T-cell (primary cell): ENCODE results near the gene MCTP1. TPM values are rescaled to one million over a fixed set of nuclear protein-coding genes. Genes with fewer than 3 reads are reported as not detected.

Source experiments
- ATAC-seq, 4 experiments: fragments of 200-7000 bp in 3 of 4; fragments of 150-1000 bp in 1 of 4; cut with Tn5 transposase; replicated peaks in 1 of 4; 1 replicate in 3 of 4; 2 replicates in 1 of 4; pipeline ENCODE4 v1.10.0; 2021; ENCODE audit warnings: moderate library complexity in 3 of 4, mild to moderate bottlenecking in 2 of 4, moderate number of reproducible peaks in 1 of 4
- CTCF ChIA-PET, 2 donors: fragments of 300-600 bp; sonication (Branson Sonifier 250); formaldehyde crosslinking; loops; one replicate each; lab custom pipeline; 2022; ENCODE audit warnings: antibody characterized with exemption in 2 of 2; lab: Charles Lee
- POLR2A ChIA-PET, 2 donors: fragments of 300-600 bp; sonication (Branson Sonifier 250); formaldehyde crosslinking; loops; one replicate each; lab custom pipeline; 2022; ENCODE audit warnings: antibody characterized with exemption in 2 of 2; lab: Charles Lee
- DNase-seq, 35 experiments: peaks; one replicate each; pipeline versions ENCODE4 v3.0.0 to v3.0.0-alpha.2; 2013 to 2023
- H3K27ac ChIP-seq: one replicate; pipeline ENCODE4 v1.5.1; 2013; ENCODE audit warnings: low read length
- H3K27me3 ChIP-seq, 2 experiments: replicated peaks in 1 of 2; 1 replicate in 1 of 2; 2 replicates in 1 of 2; pipeline versions ENCODE4 v1.6.1 to v1.7.0; 2013; ENCODE audit warnings: low read length in 1 of 2, mixed read lengths in 1 of 2; ENCODE audit not compliant: control insufficient read depth in 2 of 2, insufficient read depth in 2 of 2; ENCODE audit errors: extremely low read depth in 1 of 2
- H3K36me3 ChIP-seq, 2 donors: 1 replicate in 1 of 2; 2 replicates in 1 of 2; pipeline versions ENCODE4 v1.6.1 to v1.7.0; 2013; ENCODE audit warnings: low read length in 1 of 2; ENCODE audit not compliant: control insufficient read depth in 2 of 2, insufficient read depth in 1 of 2; ENCODE audit errors: extremely low read depth in 1 of 2
- H3K4me1 ChIP-seq, 2 experiments: 1 replicate in 1 of 2; 2 replicates in 1 of 2; pipeline versions ENCODE4 v1.6.1 to v1.7.0; 2013; ENCODE audit warnings: low read length in 2 of 2, mixed read lengths in 1 of 2; ENCODE audit not compliant: insufficient read depth in 2 of 2, control insufficient read depth in 1 of 2; ENCODE audit errors: extremely low read depth in 1 of 2
- H3K4me3 ChIP-seq, 2 donors: 1 replicate in 1 of 2; 2 replicates in 1 of 2; pipeline versions ENCODE4 v1.5.1 to v1.7.0; 2013; ENCODE audit warnings: mild to moderate bottlenecking in 2 of 2, low read length in 1 of 2, moderate library complexity in 1 of 2; ENCODE audit not compliant: control insufficient read depth in 1 of 2; ENCODE audit errors: extremely low read depth in 1 of 2
- H3K9me3 ChIP-seq: 2 replicates; pipeline ENCODE4 v1.7.0; 2013
- H3K27ac Mint-ChIP-seq, 2 donors: one replicate each; pipeline ENCODE4 v1.8.0; 2020 to 2021; ENCODE audit warnings: mild to moderate bottlenecking in 2 of 2, mixed read lengths in 2 of 2
- H3K27me3 Mint-ChIP-seq, 2 donors: one replicate each; pipeline ENCODE4 v1.8.0; 2021 to 2022; ENCODE audit warnings: mixed read lengths in 2 of 2
- H3K36me3 Mint-ChIP-seq: one replicate; pipeline ENCODE4 v1.8.0; 2021; ENCODE audit warnings: mixed read lengths
- H3K4me1 Mint-ChIP-seq, 3 donors: one replicate each; pipeline ENCODE4 v1.8.0; 2020 to 2022; ENCODE audit warnings: mixed read lengths in 3 of 3, mild to moderate bottlenecking in 1 of 3
- H3K4me3 Mint-ChIP-seq, 3 donors: one replicate each; pipeline ENCODE4 v1.8.0; 2020 to 2022; ENCODE audit warnings: mild to moderate bottlenecking in 3 of 3, mixed read lengths in 3 of 3, moderate library complexity in 3 of 3
- H3K9me3 Mint-ChIP-seq, 3 donors: one replicate each; pipeline ENCODE4 v1.8.0; 2020 to 2022; ENCODE audit warnings: mixed read lengths in 3 of 3
- WGBS: methylation state at CpG from one replicate; pipeline ENCODE4 v1.1.5; 2013; ENCODE audit warnings: missing lambda C conversion rate; ENCODE audit not compliant: insufficient coverage; 5-methylcytosine and 5-hydroxymethylcytosine counted together
- total RNA-seq, 35 experiments: library from RNA in 6 of 35; stranded (reverse) in 6 of 35; fragments of 120-200 nt in 1 of 35; gene quantifications; one replicate each; pipeline versions ENCODE4 v1.2.1 to v1.2.4 and lab custom pipeline; 2013 to 2026

The MCTP1 gene
- total RNA-seq, 5 donors from 2014 or later (not counting 1 experiment from before 2014, with no cell fraction given) = 0.21 to 2.9 (median 1.7) TPM; not detected in 1

DNA sequence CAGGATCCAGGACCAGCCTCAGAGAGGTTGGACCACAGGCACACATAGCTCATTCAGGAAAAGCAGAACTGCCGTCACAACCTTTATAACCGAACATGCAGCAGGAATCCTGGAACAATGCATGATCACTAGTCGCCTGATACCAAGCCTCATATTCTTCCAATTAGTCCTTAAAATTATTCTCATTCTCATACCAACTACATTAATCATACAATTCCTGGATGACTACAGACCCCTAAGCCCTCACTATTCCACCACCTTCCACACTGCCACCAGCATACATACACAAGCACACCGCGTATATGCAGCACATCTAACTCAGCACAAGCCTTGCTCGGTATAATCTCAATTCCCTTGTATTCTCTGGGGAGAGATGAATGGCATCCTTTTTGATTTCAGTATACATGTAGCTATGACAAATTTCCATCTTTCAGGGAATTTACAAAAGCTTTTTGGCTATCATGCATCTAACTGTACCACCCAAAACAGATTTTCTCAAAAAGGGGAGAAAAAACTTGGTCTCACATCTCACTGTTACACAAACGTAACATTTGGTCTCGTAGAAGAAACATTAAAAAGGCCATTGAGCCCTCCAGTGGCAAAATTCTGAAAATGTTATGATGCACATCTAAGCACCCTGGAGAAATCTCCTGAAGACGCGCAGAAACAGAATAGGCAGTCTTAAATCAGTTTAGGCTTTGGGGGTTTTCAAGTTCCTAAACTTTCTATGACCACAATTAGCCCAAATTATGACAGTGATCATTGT lies 46.2 kb downstream of the MCTP1 start:
- 93% methylated on average over 3 of the region's 10 CpGs for WGBS
- CTCF ChIA-PET = no interaction called here
- POLR2A ChIA-PET = no interaction called here

DNA sequence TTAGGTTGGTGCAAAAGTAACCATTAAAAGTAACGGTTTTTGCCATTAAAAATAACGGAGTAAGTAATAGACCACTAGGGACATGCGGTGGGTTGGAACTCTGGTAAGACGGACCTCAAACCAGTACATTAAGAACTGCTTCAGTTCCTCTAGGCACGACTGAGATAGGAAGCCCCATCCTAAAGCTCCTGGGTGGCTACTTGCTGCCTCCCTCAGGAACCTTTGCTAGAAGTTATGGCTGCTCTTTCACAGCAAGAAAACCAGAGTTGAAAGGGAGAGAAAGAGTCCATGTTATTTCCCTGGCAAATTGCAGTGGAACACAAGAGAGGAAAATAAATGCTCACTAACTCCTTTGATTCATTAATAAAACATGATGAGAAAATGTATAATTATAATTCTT lies 47.6 kb downstream of the MCTP1 start:
- no peak overlapping the region for H3K4me3 ChIP-seq
- WGBS = 79% methylated on average over 5 of the region's 5 CpGs
- Mint-ChIP-seq H3K9me3 (peaks cover 0 to 5% (median 3%) of the 10 kb centered on the region in 3 donors), H3K27me3 (peaks cover 0 to 7% of the 10 kb centered on the region in 2 donors), H3K4me1 (no peaks in the 10 kb centered on the region), H3K4me3 (no peak overlapping the region), H3K27ac (no peak overlapping the region), H3K36me3 (no peaks in the 10 kb centered on the region)
- ATAC-seq = no peak
- no peaks in the 10 kb centered on the region for H3K9me3 ChIP-seq
- peaks cover 0 to 2% of the 10 kb centered on the region in 2 experiments for H3K4me1 ChIP-seq
- CTCF ChIA-PET = no interaction called here
- H3K27me3 ChIP-seq = no peaks in the 10 kb centered on the region
- POLR2A ChIA-PET = no interaction called here
- H3K36me3 ChIP-seq = no peaks in the 10 kb centered on the region
- H3K27ac ChIP-seq = no peak overlapping the region
- no peak for DNase-seq

More for the DNA sequence above, 46.2 kb downstream of the MCTP1 start:
- Histone ChIP-seq H3K36me3 (no peaks in the 10 kb centered on the region), H3K27me3 (no peaks in the 10 kb centered on the region), H3K9me3 (no peaks in the 10 kb centered on the region), H3K4me3 (no peak overlapping the region), H3K4me1 (peaks cover 0 to 2% of the 10 kb centered on the region in 2 experiments), H3K27ac (no peak overlapping the region)
- H3K27me3 Mint-ChIP-seq = peaks cover 0 to 16% of the 10 kb centered on the region in 2 donors
- ATAC-seq (no peak), DNase-seq (no peak)
- H3K27ac Mint-ChIP-seq = no peak overlapping the region
- no peak overlapping the region for H3K4me3 Mint-ChIP-seq
- no peaks in the 10 kb centered on the region for H3K4me1 Mint-ChIP-seq
- H3K9me3 Mint-ChIP-seq = peaks cover 0 to 9% (median 6%) of the 10 kb centered on the region in 3 donors
- no peaks in the 10 kb centered on the region for H3K36me3 Mint-ChIP-seq

GRCh38 chr5:95235439-95235982 lies 49.4 kb downstream of the MCTP1 start:
- H3K27ac Mint-ChIP-seq = no peak overlapping the region
- H3K4me3 Mint-ChIP-seq = no peak overlapping the region
- no peak for ATAC-seq
- CTCF ChIA-PET = no interaction called here
- no peak overlapping the region for H3K27ac ChIP-seq
- WGBS = no CpG with 5 or more reads among the region's 1 CpG
- peaks cover 0 to 10% (median 5%) of the 10 kb centered on the region in 3 donors for H3K9me3 Mint-ChIP-seq
- no peak for DNase-seq
- no peaks in the 10 kb centered on the region for H3K4me1 Mint-ChIP-seq
- H3K4me1 ChIP-seq = no peaks in the 10 kb centered on the region
- POLR2A ChIA-PET = no interaction called here
- no peaks in the 10 kb centered on the region for H3K27me3 ChIP-seq
- no peaks in the 10 kb centered on the region for H3K36me3 Mint-ChIP-seq
- H3K4me3 ChIP-seq = no peak overlapping the region
- H3K27me3 Mint-ChIP-seq = peaks cover 0 to 7% of the 10 kb centered on the region in 2 donors
- no peaks in the 10 kb centered on the region for H3K36me3 ChIP-seq
- no peaks in the 10 kb centered on the region for H3K9me3 ChIP-seq

DNA sequence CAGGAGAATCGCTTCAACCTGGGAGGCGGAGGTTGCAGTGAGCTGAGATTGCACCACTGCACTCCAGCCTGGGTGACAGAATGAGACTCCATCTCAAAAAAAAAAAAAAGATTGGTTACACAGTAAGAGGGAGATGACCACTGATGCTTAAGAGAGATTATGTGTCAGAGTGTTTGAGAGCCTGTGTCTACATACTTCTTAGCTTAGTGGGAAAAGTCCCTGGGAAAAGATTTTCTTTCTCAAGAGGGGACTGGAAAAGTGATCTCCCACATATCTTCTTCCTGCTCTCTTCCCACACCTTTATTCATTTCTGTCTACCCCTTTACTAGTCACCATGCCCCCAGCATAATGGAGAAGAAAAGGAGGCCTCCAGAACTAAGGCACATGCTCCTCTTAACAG lies 55.2 kb downstream of the MCTP1 start:
- Mint-ChIP-seq H3K4me3 (no peak overlapping the region), H3K27ac (no peak overlapping the region), H3K9me3 (peaks cover 0 to 10% (median 5%) of the 10 kb centered on the region in 3 donors), H3K36me3 (no peaks in the 10 kb centered on the region), H3K27me3 (peaks cover 0 to 3% of the 10 kb centered on the region in 2 donors), H3K4me1 (no peaks in the 10 kb centered on the region)
- Histone ChIP-seq H3K4me3 (no peak overlapping the region), H3K4me1 (no peaks in the 10 kb centered on the region), H3K36me3 (no peaks in the 10 kb centered on the region), H3K9me3 (no peaks in the 10 kb centered on the region), H3K27me3 (no peaks in the 10 kb centered on the region), H3K27ac (no peak overlapping the region)
- 100% methylated on average over 1 of the region's 2 CpGs for WGBS
- ATAC-seq (no peak), DNase-seq (no peak)
- POLR2A ChIA-PET = no interaction called here
- CTCF ChIA-PET = no interaction called here

GRCh38 chr5:95224701-95225459 lies 60.0 kb downstream of the MCTP1 start:
- Histone ChIP-seq H3K4me1 (no peaks in the 10 kb centered on the region), H3K27ac (no peak overlapping the region), H3K27me3 (no peaks in the 10 kb centered on the region), H3K9me3 (no peaks in the 10 kb centered on the region), H3K4me3 (no peak overlapping the region), H3K36me3 (no peaks in the 10 kb centered on the region)
- H3K9me3 Mint-ChIP-seq = no peaks in the 10 kb centered on the region
- no peak for ATAC-seq
- H3K36me3 Mint-ChIP-seq = no peaks in the 10 kb centered on the region
- ChIA-PET POLR2A (no interaction called here), CTCF (no interaction called here)
- no peak for DNase-seq
- no peak overlapping the region for H3K4me3 Mint-ChIP-seq
- H3K27ac Mint-ChIP-seq = no peak overlapping the region
- H3K27me3 Mint-ChIP-seq = peaks cover 0 to 3% of the 10 kb centered on the region in 2 donors
- H3K4me1 Mint-ChIP-seq = no peaks in the 10 kb centered on the region

- Mint-ChIP-seq H3K27me3 (peaks cover 0 to 3% of the 10 kb centered on the region in 2 donors), H3K36me3 (no peaks in the 10 kb centered on the region), H3K4me1 (no peaks in the 10 kb centered on the region), H3K4me3 (no peak overlapping the region), H3K27ac (no peak overlapping the region), H3K9me3 (no peaks in the 10 kb centered on the region)
- POLR2A ChIA-PET = no interaction called here
- CTCF ChIA-PET = interaction anchor here in 1 of 2 donors (0.6 kb wide), 1 partner anchor 8 kb away, joined by 3 read pairs; no protein-coding TSS in a partner anchor
- Histone ChIP-seq H3K27me3 (no peaks in the 10 kb centered on the region), H3K9me3 (no peaks in the 10 kb centered on the region), H3K27ac (no peak overlapping the region), H3K4me1 (no peaks in the 10 kb centered on the region), H3K36me3 (no peaks in the 10 kb centered on the region), H3K4me3 (no peak overlapping the region)
- no peak for DNase-seq
- ATAC-seq = no peak
- WGBS = no CpG with 5 or more reads among the region's 2 CpGs
Measured at GRCh38 chr5:95223566-95224258, 61.2 kb downstream of the MCTP1 start.
